HG02798 (cell line): ENCODE data around the gene PPP1R26.
"Not testable (repeated sequence)": the region's sequence is repeated elsewhere in the genome, so short reads cannot be mapped to it uniquely, and the experiment has no call there.

Experiments used
- ATAC-seq: cut with Tn5 transposase; IDR thresholded peaks from one replicate; pipeline ENCODE4 v1.9.1; 2021; ENCODE audit warnings: mild to moderate bottlenecking; ENCODE audit not compliant: unreplicated experiment, poor library complexity

The PPP1R26 gene

DNA sequence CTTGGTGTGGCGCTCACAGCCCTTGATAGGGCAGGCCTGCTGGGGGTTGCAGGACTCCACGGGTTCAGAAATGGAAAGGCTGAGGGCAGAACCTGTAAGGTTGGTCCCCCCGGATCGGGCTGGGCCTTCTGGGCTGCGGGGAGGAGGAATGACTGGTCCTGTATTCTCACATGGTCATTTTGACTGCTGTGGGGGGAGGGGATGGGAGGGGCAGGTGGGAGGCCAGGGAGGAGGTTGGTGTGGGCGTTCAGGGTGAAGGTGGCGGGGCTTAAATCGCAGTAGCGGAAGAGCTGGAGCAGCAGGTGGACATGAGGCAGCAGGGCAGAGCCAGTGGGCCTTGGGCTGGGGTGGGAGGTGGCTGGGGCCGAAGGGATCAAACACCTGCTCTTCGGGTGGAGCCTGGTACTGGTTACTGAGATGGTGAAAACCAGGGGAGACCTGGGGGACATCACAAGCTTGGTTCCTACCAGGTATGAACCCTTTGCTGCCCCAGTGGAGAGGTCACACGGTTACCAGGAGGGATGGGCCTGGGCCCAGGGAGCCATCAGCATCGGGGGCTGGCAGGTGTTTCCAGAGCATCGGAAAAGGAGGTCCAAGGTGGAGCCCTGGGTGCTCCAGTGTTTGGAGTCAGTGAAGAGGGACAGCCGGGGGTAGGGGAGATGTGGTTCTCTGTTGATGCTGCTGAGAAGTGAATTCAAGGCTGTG lies 22.7 kb downstream of the PPP1R26 start:
- no peak for ATAC-seq

DNA sequence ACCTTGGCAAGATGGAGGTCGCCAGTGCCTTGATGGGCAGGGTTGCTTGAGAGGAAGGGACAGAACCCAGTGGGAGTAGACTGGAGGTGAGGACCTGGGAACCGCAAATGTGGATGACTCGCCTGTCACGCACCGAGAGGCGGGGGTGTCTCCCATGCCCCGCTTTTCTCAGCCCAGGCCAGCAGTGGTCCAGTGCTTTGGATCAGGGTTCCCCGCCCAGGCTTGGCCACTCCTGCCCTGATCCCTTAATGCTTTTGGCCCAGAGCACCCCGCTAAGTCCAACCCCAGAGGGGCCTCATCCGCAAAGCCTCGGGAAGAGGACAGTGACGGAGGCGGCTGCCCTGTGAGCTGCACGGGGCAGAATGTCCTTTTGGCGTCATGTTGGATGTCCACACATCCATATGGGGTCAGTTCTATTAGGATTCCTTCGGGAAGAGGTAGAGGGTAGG lies 23.3 kb downstream of the PPP1R26 start:
- ATAC-seq: no peak

DNA sequence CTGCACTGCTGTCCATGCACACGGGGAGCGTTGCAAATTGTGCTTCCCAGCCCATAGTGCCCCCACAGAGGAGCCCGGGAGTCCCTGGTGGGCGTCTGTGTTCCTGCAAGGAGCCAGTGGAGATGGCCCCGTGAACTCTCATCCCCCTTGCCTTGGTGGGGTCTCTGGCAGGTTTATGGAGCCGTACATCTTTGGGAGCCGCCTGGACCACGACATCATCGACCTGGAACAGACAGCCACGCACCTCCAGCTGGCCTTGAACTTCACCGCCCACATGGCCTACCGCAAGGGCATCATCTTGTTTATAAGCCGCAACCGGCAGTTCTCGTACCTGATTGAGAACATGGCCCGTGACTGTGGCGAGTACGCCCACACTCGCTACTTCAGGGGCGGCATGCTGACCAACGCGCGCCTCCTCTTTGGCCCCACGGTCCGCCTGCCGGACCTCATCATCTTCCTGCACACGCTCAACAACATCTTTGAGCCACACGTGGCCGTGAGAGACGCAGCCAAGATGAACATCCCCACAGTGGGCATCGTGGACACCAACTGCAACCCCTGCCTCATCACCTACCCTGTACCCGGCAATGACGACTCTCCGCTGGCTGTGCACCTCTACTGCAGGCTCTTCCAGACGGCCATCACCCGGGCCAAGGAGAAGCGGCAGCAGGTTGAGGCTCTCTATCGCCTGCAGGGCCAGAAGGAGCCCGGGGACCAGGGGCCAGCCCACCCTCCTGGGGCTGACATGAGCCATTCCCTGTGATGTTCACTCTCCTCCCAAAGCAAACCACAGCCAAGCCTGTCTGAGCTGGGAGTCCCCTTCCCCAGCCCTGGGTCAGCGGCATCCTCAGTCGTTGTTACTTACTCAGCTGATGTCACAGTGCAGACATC lies 24.0 kb downstream of the PPP1R26 start:
- ATAC-seq: no peak

DNA sequence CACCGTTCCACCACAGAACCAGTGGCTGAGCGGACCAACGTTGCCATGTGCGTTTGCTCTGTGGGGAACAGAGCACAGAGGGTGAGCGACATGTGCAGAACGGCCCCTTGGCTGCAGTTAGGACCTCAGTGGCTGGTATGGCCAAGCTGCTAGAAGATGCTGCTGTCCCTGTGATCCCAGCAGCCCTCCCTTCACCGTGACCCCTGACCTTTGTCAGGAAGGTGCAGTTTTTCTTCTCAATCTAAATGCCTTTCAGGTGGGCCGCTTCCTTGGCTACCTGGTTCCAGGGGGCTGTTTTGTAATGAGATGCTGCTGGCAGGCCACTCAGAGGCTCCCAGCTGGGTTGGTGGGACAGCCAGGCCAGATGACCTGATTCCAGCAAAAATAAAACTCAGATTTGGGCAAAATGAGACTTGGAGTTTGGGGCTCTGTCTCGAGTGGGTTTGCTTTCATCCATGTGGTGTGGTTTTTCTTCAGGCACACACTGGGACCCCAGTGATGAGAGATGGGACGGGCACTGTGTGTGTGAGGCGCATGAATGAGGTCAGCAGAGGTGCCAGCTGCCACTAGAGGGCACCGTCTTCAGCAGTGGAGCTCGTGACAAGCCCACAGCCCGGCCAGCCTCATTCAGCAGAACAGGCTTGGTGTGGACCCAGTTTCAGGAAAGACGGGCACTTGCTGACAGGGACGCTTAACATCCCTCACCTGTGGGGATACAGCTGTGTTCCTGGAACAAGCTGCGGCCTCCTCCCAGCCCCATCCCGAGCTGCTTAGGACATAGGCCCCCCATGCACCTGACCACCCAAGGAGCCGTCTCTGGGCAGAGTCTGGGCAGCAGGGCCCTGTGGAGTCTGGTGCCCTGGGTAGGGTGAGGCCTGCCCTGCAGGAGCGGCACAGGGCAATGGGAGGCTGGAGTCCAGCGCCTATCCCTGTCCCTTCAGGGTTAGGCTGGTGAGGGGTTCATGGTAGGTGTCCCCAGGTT lies 25.0 kb downstream of the PPP1R26 start:
- ATAC-seq: no peak

DNA sequence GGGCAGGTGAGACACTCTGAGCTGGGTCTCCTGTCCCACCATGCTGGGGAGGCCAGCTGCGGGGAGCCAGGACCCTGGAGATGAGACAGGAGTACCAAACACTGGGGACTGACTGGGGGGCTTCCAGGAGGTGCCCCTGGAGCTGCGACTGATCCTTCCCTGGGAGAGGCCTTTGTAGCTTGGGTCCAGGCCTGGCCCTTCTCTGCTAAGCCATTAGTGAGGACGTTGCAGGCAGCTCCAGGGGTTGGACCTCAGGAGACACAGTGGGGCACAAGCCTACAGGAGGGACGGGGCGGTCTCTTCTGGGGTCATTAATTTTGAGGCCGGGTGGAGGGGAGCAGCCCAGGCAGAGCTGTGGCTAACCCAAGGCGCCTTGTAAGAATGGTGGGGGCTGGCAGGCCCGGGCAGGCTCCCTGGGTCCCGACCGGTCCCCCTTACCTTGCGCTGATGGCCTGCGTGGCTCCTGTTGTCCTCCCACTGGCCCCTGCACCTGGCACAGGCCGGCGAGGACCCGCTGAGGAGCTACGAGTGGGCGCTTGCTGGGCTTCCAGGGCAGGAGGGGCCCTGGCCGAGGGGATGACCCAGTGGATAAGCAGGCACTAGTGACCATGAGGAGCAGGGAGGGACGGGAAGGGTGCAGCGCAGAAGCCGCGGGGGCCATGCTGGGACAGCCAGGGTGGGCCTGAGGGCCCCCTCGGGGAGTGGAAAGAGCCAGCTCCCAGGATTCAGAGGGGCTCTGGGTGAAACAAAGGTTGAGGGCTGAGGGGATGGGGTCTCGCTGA lies 26.0 kb downstream of the PPP1R26 start:
- no peak for ATAC-seq

DNA sequence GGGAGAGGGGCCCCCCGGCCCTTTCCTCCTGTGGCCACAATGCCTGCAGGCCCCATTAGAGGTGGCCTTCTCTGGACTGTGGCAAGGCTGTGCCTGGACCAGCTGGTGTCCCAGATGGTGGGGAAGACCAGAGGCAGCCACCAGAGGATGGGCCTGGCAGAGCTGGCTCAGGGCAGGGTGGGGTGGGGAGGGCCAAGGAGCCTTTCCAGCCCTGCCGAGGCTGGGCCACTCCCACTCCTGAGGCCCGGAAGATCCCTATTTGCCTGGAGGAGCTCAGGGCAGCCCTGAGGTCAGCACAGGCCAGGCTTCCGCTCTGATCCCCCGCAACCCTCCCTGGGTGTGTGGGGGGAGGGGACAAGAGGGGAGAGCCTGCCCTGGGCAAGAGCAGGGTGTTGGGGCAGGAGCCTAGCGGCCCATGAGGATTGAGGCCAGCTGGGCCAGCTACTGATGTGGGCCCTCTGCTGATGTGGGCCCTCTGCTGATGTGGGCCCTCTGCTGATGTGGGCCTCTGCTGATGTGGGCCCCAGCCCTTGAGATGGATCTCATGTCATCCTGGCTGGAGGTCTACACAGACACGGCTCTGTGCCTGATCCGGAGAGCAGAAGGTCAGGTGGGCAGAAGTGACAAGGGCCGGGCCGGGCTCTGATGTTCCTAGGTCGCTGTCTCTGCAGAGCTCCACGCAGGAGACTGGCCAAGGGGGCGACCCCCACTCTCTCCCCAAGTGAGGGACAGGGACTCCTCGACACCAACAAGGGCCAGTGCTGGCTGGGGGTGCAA lies 26.9 kb downstream of the PPP1R26 start:
- no peak for ATAC-seq

DNA sequence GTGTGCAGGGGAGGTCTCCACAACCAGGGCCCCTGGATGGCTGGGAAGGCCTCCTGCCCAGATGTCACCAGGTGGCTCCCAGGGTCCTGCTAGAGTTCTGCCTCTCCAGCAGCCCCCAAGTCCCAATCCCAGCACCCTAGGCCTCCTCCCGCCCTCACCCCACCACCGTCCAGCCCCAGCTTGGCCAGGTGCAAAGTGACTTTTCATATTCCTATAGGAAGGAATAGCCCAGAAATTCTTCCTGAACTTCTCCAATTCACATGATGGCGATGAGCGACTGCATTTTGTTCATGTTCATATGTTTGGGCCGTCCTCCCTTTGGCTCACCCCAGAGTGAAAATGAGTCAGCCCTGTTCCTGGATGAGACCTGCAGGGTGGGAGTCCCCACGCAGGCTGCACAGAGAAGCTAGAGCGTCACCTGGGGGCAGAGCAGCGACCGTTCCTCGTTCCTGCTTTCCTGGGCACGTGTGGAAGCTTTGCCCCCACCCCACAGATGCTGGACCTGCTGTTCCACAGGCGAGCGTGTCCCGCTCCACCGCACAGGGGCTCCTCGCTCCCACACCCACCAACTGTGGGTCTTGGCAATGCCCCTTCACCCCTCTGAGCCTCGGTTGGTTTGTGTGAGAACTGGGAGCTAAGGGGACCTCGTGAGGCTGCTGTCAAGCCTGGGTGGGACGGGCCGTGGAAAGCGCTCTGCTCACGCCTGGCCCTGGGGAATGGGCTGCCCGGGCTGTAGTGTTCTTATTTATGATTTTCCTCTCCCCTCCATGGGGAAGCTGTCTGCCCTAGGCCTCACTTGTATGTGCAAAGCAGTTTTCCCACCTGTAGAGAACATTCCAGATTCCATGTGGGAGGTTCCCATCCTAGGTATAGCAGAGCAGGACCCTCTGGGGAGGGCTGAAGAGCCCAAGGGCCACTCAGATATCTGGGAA lies 27.8 kb downstream of the PPP1R26 start:
- no peak for ATAC-seq

DNA sequence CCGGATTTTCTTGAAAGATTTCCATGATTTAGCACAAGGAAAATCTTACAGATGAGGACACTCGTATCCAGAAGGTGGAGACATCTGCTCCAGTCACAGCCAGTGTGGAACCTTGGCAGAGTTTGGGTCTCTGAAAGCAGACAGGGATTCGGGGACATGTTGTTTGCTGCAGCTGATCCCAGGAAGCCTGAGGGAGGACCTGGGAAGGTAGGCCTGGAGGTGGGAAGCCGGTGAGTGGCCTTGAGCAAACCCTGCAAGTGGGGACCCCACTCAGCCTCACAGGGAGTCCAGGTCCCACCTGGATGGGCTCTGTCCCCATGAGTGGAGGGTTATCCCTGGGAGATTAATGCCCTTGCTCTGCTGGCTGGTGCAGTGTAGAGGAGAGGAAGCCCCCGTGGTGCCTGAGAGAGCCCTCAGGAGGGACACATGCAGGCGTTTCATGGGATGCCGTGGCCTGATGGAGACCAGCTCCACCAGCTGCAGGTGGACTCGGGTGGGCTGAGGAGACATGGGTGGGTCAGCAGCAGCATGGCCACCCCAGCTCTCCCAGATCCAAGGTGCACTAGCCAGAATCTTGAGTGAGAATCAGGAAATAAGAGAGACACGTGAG lies 28.7 kb downstream of the PPP1R26 start:
- ATAC-seq: no peak

DNA sequence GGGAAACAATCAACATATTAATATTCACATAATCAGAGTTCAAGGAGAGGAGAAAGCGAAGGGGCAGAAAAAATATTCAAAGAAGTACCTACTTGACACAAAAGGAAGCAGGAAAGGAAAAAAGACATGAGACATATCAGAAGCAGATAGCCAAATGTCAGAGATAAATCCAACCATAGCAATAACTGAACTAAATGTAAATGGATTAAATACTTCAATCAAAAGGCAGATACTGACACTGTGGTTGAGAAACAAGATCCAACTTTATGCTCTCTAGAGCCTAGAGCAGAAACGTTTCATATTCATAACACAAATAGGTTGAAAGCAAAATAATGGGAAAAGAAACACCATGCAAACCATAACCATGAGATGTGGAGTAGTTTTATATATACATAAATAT lies 29.9 kb downstream of the PPP1R26 start:
- ATAC-seq: no peak

DNA sequence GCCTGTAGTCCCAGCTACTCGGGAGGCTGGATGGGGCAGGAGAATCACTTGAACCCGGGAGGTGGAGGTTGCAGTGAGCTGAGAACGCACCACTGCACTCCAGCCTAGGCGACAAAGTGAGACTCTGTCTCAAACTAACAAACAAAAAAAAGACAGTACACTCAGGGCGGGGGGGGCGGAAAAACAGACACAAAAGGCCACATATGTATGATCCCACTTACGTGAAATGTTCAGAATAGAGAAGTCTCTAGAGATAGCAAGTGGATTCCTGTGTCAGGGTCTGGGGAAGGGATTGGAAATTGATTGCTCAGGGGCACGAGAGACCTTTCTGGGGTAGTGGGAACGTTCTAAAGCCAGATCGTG lies 32.6 kb downstream of the PPP1R26 start:
- no peak for ATAC-seq

DNA sequence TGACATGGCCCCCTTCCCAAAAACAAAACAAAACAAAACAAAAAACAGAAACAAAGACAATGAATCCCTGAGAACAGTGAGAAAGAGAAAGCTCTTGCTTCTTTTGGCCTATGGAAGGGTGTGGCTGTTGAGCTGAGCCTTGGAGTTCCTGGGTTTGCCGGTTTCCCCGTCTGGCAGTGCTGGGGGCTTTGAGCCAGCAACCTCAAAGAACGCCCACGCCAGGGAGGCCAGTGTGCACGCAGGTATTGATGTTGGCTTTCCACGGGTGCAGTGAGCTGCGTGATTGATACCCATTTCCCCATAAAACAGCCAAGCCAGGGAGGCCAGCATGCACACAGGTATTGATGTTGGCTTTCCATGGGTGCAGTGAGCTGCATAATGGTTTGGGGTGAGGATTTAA lies 33.3 kb downstream of the PPP1R26 start:
- no peak for ATAC-seq

DNA sequence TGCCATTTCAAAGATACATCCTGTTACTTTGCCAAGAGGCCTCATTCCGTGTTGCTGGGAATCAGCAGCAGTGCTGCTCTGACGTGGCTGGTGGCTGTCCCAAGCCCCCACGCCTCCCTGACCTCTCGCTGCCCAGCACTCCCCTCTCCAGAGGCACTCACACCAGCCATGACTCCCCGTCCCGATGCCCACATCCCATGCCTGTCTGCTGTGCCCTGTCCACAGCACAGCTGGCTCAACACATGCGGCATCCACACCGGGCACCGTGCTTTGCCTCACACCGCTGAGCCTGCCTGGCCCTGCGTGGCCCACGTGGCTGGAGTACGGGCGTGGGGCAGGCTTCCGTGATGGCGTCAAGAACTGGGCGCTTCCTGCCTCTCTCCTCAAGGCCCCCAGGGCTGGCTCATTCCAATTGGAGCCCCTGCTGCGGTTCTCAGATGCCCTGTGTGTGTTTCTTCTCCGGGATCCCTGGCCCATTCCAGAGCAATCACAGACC lies 33.8 kb downstream of the PPP1R26 start:
- ATAC-seq: no peak

DNA sequence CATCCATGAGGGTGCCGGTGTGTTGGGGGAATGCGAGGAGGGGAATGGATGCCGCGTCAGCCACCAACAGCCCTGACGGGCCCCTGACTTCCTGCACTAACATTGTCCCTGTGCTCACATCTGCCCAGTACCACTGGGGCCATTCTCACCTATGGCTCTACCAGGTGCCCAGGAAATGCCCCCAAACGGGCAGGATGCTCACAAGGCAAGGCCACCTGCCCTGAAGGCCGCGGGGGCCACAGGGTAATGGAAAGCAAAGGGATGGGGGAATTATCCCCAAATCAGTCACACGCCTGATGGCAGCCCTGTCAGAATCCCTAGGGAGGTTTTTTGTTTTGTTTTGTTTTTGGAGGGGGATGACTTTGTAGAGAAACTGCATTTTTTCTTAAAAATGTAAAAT lies 34.3 kb downstream of the PPP1R26 start:
- ATAC-seq: not testable (repeated sequence)

DNA sequence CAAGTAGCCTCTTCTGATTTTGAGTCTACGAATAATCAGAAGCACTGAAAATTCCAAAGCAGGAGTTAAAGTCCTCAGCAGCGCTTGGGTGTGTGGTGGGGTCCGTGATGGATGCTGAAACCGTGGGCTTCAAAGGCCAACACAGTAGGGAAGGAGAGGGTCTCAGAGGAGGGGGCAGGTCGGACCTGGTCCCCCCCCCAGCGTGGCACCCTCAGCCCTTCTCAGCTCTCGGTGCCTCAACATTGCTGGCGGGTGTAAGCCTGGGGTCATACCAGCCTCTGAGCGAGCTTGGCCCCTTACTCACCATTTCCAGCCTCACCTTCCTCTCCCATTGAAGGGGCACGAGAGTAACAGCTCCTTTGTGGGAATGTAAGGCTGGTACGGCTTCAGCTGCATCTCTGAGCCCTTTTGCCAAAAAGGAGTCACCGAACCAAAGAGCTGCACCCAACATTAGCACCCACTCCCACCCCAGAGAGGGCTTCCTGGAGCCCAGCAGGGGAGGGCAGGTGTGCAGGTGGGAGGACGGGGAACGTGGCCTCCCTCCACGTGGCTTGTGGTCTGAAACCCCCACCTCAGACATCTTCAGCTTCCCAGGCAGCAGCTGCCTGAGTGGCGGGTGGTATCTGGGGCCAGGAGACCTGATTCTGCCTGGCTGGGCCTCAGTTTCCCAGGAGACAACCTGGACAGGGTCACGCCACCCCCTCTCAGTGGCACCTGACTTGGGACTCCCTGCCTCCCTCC lies 34.9 kb downstream of the PPP1R26 start:
- ATAC-seq: no peak

DNA sequence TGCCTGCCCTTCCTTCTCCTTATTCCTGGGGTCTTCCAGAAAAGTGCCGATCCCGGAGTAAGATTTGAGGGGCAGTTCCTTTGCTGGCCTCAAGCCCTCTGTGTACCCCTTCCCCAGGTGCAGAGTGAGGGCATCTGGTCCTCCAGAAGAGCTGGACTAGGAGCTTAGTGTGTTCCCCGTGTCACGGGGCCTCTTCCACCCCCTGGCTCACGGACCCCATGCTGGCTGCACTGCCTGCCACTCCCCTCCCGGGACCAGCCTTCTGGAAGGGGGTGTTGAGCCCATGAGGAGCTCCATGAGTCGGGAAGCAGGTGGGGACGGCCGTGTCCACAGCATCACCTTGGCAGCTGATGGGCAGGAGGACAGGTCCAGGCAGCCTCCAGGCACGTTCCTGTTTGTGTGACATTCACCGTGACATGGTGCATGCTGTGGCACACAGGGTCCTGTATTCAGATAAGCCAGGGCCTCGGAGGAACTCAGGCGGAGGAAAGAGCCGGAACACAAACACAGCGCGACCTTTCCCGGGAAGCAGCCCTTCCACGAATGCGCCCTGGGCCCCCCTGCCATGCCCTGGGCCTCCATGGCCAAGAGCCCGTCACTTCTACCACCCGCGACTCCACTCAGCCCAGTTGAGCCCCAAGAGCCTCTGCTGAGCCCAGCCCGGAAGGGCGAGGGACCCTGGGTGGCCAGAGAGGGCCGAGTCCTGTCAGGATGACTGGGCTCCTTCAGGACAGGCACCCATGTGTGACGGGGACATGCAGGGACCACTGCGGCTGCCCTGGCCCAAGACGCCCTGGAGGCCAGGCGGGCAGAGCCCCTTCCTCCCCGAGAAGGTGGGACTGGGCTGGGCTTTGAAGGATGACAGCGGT lies 35.7 kb downstream of the PPP1R26 start:
- no peak for ATAC-seq
